ENCODE data around the gene TMEM91.

Gene TMEM91

GRCh38 chr19:41420101-41420880, 44.0 kb downstream of the TMEM91 start:
- no peak for TF ChIP-seq GATA1 (IDR thresholded peaks at IDR 0.05; ENCODE audit: low read depth, low read length)
- no peak for TF ChIP-seq POLR2A (IDR thresholded peaks at IDR 0.05; ENCODE audit: low read length)
- no peak for DNase-seq

- DNase-seq = no peak
- no peak for TF ChIP-seq POLR2A (IDR thresholded peaks at IDR 0.05; ENCODE audit: low read length)
- no peak for TF ChIP-seq GATA1 (IDR thresholded peaks at IDR 0.05; ENCODE audit: low read depth, low read length)
These were observed 45.0 kb downstream of the TMEM91 start for GRCh38 chr19:41421314-41421713.

GRCh38 chr19:41421973-41422372, 45.6 kb downstream of the TMEM91 start:
- TF ChIP-seq POLR2A (IDR thresholded peaks at IDR 0.05; ENCODE audit: low read length) = no peak
- no peak for DNase-seq

GRCh38 chr19:41422456-41422855, 46.1 kb downstream of the TMEM91 start:
- TF ChIP-seq GATA1 (IDR thresholded peaks at IDR 0.05; ENCODE audit: low read depth, low read length) = no peak
- no peak for TF ChIP-seq POLR2A (IDR thresholded peaks at IDR 0.05; ENCODE audit: low read length)
- DNase-seq = no peak

- no peak for TF ChIP-seq GATA1 (IDR thresholded peaks at IDR 0.05; ENCODE audit: low read depth, low read length)
- DNase-seq = no peak
These were observed 46.6 kb downstream of the TMEM91 start for GRCh38 chr19:41422955-41423354.

- TF ChIP-seq GATA1 (IDR thresholded peaks at IDR 0.05; ENCODE audit: low read depth, low read length) (no peak), POLR2A (IDR thresholded peaks at IDR 0.05; ENCODE audit: low read length) (no peak)
- DNase-seq = no peak
These were observed 48.2 kb downstream of the TMEM91 start for GRCh38 chr19:41424335-41425173.

- no peak for TF ChIP-seq POLR2A (IDR thresholded peaks at IDR 0.05; ENCODE audit: low read length)
- TF ChIP-seq GATA1 (IDR thresholded peaks at IDR 0.05; ENCODE audit: low read depth, low read length) = no peak
- no peak for DNase-seq
These were observed 49.1 kb downstream of the TMEM91 start for GRCh38 chr19:41425174-41426115.

GRCh38 chr19:41426116-41426841, 49.9 kb downstream of the TMEM91 start:
- TF ChIP-seq GATA1 (IDR thresholded peaks at IDR 0.05; ENCODE audit: low read depth, low read length) (no peak), POLR2A (IDR thresholded peaks at IDR 0.05; ENCODE audit: low read length) (no peak)
- no peak for DNase-seq

- TF ChIP-seq GATA1 (IDR thresholded peaks at IDR 0.05; ENCODE audit: low read depth, low read length) = no peak
- TF ChIP-seq POLR2A (IDR thresholded peaks at IDR 0.05; ENCODE audit: low read length) = no peak
- peak; percentile 86 to 90 for DNase-seq
These were observed 50.8 kb downstream of the TMEM91 start, which contains the start of gene B3GNT8 for GRCh38 chr19:41426952-41427646. Gene B3GNT8, minus strand, starts transcription at chr19:41427374. Its CDS starts 596 bp downstream, at chr19:41426778.

GRCh38 chr19:41427647-41428480, 51.5 kb downstream of the TMEM91 start:
- DNase-seq = peak; percentile 58 to 67
- no peak for TF ChIP-seq GATA1 (IDR thresholded peaks at IDR 0.05; ENCODE audit: low read depth, low read length)
- TF ChIP-seq POLR2A (IDR thresholded peaks at IDR 0.05; ENCODE audit: low read length) = no peak

- TF ChIP-seq GATA1 (IDR thresholded peaks at IDR 0.05; ENCODE audit: low read depth, low read length) (no peak), POLR2A (IDR thresholded peaks at IDR 0.05; ENCODE audit: low read length) (no peak)
These were observed 52.1 kb downstream of the TMEM91 start for GRCh38 chr19:41428481-41428859.

GRCh38 chr19:41430922-41431321, 54.6 kb downstream of the TMEM91 start:
- TF ChIP-seq GATA1 (IDR thresholded peaks at IDR 0.05; ENCODE audit: low read depth, low read length) (no peak), POLR2A (IDR thresholded peaks at IDR 0.05; ENCODE audit: low read length) (no peak)
- DNase-seq = no peak

More at GRCh38 chr19:41428481-41428859, 52.1 kb downstream of the TMEM91 start:
- no peak for DNase-seq
